ENCODE measurements around the gene RASGRF2. TPM values are rescaled to one million over a fixed set of nuclear protein-coding genes. Genes with fewer than 3 reads are reported as not detected.
A peak's percentile ranks its signal among the peaks of the same experiment; 100 is the strongest.

Gene RASGRF2
- total RNA-seq, 1 donor from 2014 or later: 0.05 TPM

GRCh38 chr5:80958616-80959015 lies 1.5 kb upstream of the RASGRF2 start:
- Mint-ChIP-seq H3K9me3 (ENCODE audit: unreplicated experiment) (no peaks in the 10 kb centered on the region), H3K36me3 (ENCODE audit: unreplicated experiment) (peaks cover 3% of the 10 kb centered on the region), H3K27ac (ENCODE audit: unreplicated experiment) (no peak overlapping the region), H3K4me3 (ENCODE audit: unreplicated experiment) (no peak overlapping the region), H3K4me1 (ENCODE audit: unreplicated experiment) (peaks cover 13% of the 10 kb centered on the region), H3K27me3 (ENCODE audit: unreplicated experiment) (peaks cover 71% of the 10 kb centered on the region)
- no peak for TF ChIP-seq CTCF (IDR thresholded peaks at IDR 0.05)
- no peak for DNase-seq (ENCODE audit: extremely low spot score, unreplicated experiment)

- TF ChIP-seq CTCF (IDR thresholded peaks at IDR 0.05): no peak
- Mint-ChIP-seq H3K27me3 (ENCODE audit: unreplicated experiment) (peaks cover 74% of the 10 kb centered on the region), H3K27ac (ENCODE audit: unreplicated experiment) (no peak overlapping the region), H3K4me1 (ENCODE audit: unreplicated experiment) (peaks cover 13% of the 10 kb centered on the region), H3K9me3 (ENCODE audit: unreplicated experiment) (no peaks in the 10 kb centered on the region), H3K4me3 (ENCODE audit: unreplicated experiment) (peak overlapping the region; percentile 70), H3K36me3 (ENCODE audit: unreplicated experiment) (peaks cover 3% of the 10 kb centered on the region)
- DNase-seq (ENCODE audit: extremely low spot score, unreplicated experiment): no peak
Observed at GRCh38 chr5:80959138-80959537, 1.0 kb upstream of the RASGRF2 start.

- H3K27ac Mint-ChIP-seq (ENCODE audit: unreplicated experiment): no peak overlapping the region
- no peaks in the 10 kb centered on the region for H3K9me3 Mint-ChIP-seq (ENCODE audit: unreplicated experiment)
- H3K4me1 Mint-ChIP-seq (ENCODE audit: unreplicated experiment): peaks cover 16% of the 10 kb centered on the region
- peaks cover 74% of the 10 kb centered on the region for H3K27me3 Mint-ChIP-seq (ENCODE audit: unreplicated experiment)
- DNase-seq (ENCODE audit: extremely low spot score, unreplicated experiment): no peak
- H3K4me3 Mint-ChIP-seq (ENCODE audit: unreplicated experiment): peak overlapping the region; percentile 68
- TF ChIP-seq CTCF (IDR thresholded peaks at IDR 0.05): no peak
- H3K36me3 Mint-ChIP-seq (ENCODE audit: unreplicated experiment): peaks cover 3% of the 10 kb centered on the region
Observed at GRCh38 chr5:80960531-80961375, 590 bp downstream of the RASGRF2 start.

GRCh38 chr5:80961376-80962281 lies 1.5 kb downstream of the RASGRF2 start:
- no peaks in the 10 kb centered on the region for H3K9me3 Mint-ChIP-seq (ENCODE audit: unreplicated experiment)
- no peak for DNase-seq (ENCODE audit: extremely low spot score, unreplicated experiment)
- peaks cover 3% of the 10 kb centered on the region for H3K36me3 Mint-ChIP-seq (ENCODE audit: unreplicated experiment)
- peaks cover 14% of the 10 kb centered on the region for H3K4me1 Mint-ChIP-seq (ENCODE audit: unreplicated experiment)
- H3K4me3 Mint-ChIP-seq (ENCODE audit: unreplicated experiment): peak overlapping the region; percentile 68
- no peak for TF ChIP-seq CTCF (IDR thresholded peaks at IDR 0.05)
- peaks cover 67% of the 10 kb centered on the region for H3K27me3 Mint-ChIP-seq (ENCODE audit: unreplicated experiment)
- no peak overlapping the region for H3K27ac Mint-ChIP-seq (ENCODE audit: unreplicated experiment)

All from osteocyte (in vitro differentiated cells).